ENCODE results near the gene SGPP2.
A peak's percentile ranks its signal among the peaks of the same experiment; 100 is the strongest.

SGPP2 gene

GRCh38 chr2:222499226-222499625 is 74.9 kb downstream of the SGPP2 start:
- H3K9ac ChIP-seq, result no peak overlapping the region
- H3K27ac ChIP-seq, result no peak overlapping the region
- no peak for TF ChIP-seq Cebpa-rat (IDR thresholded peaks at IDR 0.05)
- H3K36me3 ChIP-seq, result no peaks in the 10 kb centered on the region
- no peak overlapping the region for H3K4me2 ChIP-seq
- H3K9me3 ChIP-seq (replicated peaks in 1 of 11), result no peaks in the 10 kb centered on the region
- H3K4me1 ChIP-seq, result no peaks in the 10 kb centered on the region
- no peak overlapping the region for H3K4me3 ChIP-seq
- no peaks in the 10 kb centered on the region for H3K27me3 ChIP-seq
- H4K20me1 ChIP-seq, result no peaks in the 10 kb centered on the region

- no peak overlapping the region for H3K9ac ChIP-seq
- no peaks in the 10 kb centered on the region for H3K27me3 ChIP-seq
- TF ChIP-seq Cebpa-rat (IDR thresholded peaks at IDR 0.05), result no peak
- H3K4me3 ChIP-seq, result no peak overlapping the region
- no peaks in the 10 kb centered on the region for H3K36me3 ChIP-seq
- H3K27ac ChIP-seq, result no peak overlapping the region
- H3K4me2 ChIP-seq, result no peak overlapping the region
- H4K20me1 ChIP-seq, result no peaks in the 10 kb centered on the region
- H3K4me1 ChIP-seq, result no peaks in the 10 kb centered on the region; a peak in 1 of 20 replicates
- H3K9me3 ChIP-seq (replicated peaks in 1 of 11), result no peaks in the 10 kb centered on the region
These were observed 79.8 kb downstream of the SGPP2 start for GRCh38 chr2:222504191-222504590.

- no peak for TF ChIP-seq Cebpa-rat (IDR thresholded peaks at IDR 0.05)
- H3K4me1 ChIP-seq, result no peaks in the 10 kb centered on the region; a peak in 1 of 20 replicates
- no peaks in the 10 kb centered on the region for H3K9me3 ChIP-seq (replicated peaks in 1 of 11)
- no peaks in the 10 kb centered on the region for H4K20me1 ChIP-seq
- 0 out of 22 replicates have a peak overlapping the region, but pooled peaks of 1 of the 11 experiments have one; percentile 0 for H3K4me2 ChIP-seq
- no peak overlapping the region for H3K27ac ChIP-seq
- no peak overlapping the region for H3K4me3 ChIP-seq
- no peaks in the 10 kb centered on the region for H3K36me3 ChIP-seq
- no peak overlapping the region for H3K9ac ChIP-seq
- no peaks in the 10 kb centered on the region for H3K27me3 ChIP-seq
These were observed 80.4 kb downstream of the SGPP2 start for GRCh38 chr2:222504719-222505118.

DNA sequence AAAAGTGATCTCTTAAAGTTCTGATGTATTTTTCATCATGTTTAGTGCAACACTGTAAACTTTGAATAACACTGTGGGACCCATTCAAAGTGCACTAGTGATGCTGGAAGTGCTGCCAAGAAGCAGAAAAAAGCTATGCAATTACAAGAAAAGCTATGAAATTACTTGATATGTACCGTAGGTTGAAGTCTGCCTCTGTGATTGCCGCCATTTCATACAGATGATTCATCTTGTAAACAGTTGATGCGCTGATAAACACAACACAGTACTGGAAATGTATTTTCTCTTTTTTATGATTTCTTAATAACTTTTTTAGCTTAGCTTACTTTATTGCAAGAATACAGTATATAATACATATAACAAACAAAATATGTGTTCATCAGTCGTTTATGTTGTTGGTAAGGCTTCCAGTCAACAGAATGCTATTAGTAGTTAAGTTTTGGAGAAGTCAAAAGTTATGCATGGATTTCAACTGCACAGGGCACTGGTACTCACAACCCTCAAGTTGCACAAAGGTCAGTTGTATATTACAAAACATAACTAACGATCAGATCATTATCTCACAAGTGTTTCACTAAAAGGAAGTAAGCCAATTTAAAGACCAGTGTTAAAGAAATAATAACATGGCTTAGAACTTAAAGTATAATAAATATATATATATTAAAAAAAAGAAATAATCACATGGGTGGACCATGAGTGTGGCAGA is 82.0 kb downstream of the SGPP2 start:
- Histone ChIP-seq H3K4me2 (no peak overlapping the region), H3K9me3 (replicated peaks in 1 of 11) (no peaks in the 10 kb centered on the region), H3K27me3 (no peaks in the 10 kb centered on the region), H3K36me3 (no peaks in the 10 kb centered on the region), H3K4me3 (no peak overlapping the region), H3K9ac (no peak overlapping the region), H3K4me1 (no peaks in the 10 kb centered on the region; a peak in 1 of 20 replicates), H4K20me1 (no peaks in the 10 kb centered on the region), H3K27ac (no peak overlapping the region)
- TF ChIP-seq Cebpa-rat (IDR thresholded peaks at IDR 0.05), result no peak

DNA sequence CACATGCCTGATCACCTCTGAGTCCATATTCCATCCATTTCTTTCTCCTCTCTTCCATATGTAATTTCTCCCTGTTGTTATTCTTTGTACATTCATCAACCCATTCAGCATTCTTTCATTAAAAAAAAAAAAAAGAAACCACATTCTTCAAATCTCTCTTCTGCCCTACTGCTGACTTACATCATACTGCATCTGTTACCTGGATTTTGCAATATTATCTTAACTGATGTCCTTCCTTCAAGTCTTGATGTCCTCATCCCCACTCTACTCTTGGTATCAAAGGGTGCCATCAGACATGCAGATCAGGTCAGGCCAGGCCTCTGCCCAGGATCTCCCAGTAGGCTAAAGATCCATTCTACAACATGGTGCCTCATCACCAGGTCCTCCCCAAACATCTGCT is 90.6 kb downstream of the SGPP2 start:
- no peak overlapping the region for H3K27ac ChIP-seq
- H3K27me3 ChIP-seq, result no peaks in the 10 kb centered on the region
- H3K9me3 ChIP-seq (replicated peaks in 1 of 11), result peaks cover 0 to 15% (median 0%) of the 10 kb centered on the region in 11 experiments; a peak in 4 of 22 replicates
- no peaks in the 10 kb centered on the region for H4K20me1 ChIP-seq
- no peak overlapping the region for H3K9ac ChIP-seq
- H3K4me3 ChIP-seq, result no peak overlapping the region
- H3K4me2 ChIP-seq, result no peak overlapping the region
- TF ChIP-seq Cebpa-rat (IDR thresholded peaks at IDR 0.05), result no peak
- H3K36me3 ChIP-seq, result no peaks in the 10 kb centered on the region
- 0 out of 20 replicates have a peak, but pooled peaks cover 0 to 4% (median 0%) of the 10 kb centered on the region in 10 experiments for H3K4me1 ChIP-seq

DNA sequence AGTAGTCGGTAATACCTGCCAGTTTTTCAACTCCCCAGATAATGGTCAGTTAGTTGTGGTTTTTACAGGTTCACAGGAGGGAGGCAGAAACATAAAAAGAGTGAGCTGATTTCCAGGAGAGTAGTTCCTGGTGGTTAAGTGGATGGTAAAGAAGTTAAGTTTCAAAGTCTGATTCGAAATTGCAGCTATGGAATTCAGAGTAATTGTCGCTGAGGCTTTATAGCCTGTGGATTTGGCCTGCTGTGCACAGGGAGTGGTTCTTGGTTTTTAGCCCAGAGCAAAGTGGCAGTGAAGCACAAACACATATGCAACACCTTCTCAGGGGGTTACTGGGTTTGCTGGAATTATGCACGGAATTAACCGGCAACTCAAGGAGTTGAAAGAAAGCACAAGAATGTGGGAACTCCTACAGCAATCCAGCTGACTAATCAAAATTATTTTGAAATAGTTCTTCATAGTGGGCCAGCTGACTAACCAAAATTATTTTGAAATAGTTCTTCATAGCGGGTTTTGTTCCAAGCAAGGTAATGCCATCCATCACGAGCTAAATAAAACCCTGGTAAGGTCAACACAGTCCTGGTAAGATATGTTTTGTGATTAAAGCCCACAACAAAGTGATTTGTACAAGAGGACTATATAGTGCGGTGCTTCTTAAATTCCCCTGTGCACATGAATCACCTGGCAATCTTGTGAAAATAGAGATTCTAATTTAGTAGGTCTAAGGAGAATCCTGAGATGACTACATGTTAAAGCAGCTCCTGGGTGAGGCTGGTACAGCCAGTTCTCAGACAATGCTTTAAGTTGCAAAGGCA is 94.4 kb downstream of the SGPP2 start:
- TF ChIP-seq Cebpa-rat (IDR thresholded peaks at IDR 0.05), result no peak
- no peaks in the 10 kb centered on the region for H3K27me3 ChIP-seq
- no peaks in the 10 kb centered on the region for H4K20me1 ChIP-seq
- no peak overlapping the region for H3K9ac ChIP-seq
- no peaks in the 10 kb centered on the region for H3K36me3 ChIP-seq
- no peak overlapping the region for H3K27ac ChIP-seq
- H3K9me3 ChIP-seq (replicated peaks in 1 of 11), result no peaks in the 10 kb centered on the region; a peak in 1 of 22 replicates
- H3K4me3 ChIP-seq, result no peak overlapping the region
- H3K4me2 ChIP-seq, result no peak overlapping the region
- 0 out of 20 replicates have a peak, but pooled peaks cover 0 to 4% (median 0%) of the 10 kb centered on the region in 10 experiments for H3K4me1 ChIP-seq

- Histone ChIP-seq H3K4me1 (0 out of 20 replicates have a peak, but pooled peaks cover 0 to 4% (median 0%) of the 10 kb centered on the region in 10 experiments), H3K27ac (no peak overlapping the region), H3K36me3 (no peaks in the 10 kb centered on the region), H4K20me1 (no peaks in the 10 kb centered on the region), H3K9me3 (replicated peaks in 1 of 11) (no peaks in the 10 kb centered on the region; a peak in 1 of 22 replicates), H3K27me3 (no peaks in the 10 kb centered on the region), H3K4me3 (no peak overlapping the region), H3K9ac (no peak overlapping the region), H3K4me2 (no peak overlapping the region)
- TF ChIP-seq Cebpa-rat (IDR thresholded peaks at IDR 0.05), result no peak
These were observed 96.8 kb downstream of the SGPP2 start for GRCh38 chr2:222521099-222521498.

DNA sequence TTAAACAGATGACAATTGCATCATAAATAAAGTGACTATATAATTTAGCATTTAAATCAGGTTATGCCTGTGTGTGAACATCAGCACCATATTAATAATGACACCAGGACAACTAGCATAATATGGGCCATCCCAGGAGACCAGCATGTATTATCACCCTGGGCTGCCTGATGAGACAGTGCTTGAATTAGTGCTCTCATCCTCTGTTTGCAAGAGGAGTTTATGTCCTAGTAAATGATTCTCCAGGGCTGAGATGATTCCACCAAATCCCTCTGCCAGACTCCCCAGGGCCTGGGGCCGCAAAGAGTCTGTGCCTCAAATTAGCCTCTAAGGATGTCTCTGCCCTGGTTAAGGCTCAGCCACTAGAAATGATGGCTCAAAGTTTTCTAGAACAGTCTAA is 97.7 kb downstream of the SGPP2 start:
- no peak for TF ChIP-seq Cebpa-rat (IDR thresholded peaks at IDR 0.05)
- no peak overlapping the region for H3K9ac ChIP-seq
- no peaks in the 10 kb centered on the region for H4K20me1 ChIP-seq
- 0 out of 20 replicates have a peak, but pooled peaks cover 0 to 4% (median 0%) of the 10 kb centered on the region in 10 experiments for H3K4me1 ChIP-seq
- no peaks in the 10 kb centered on the region for H3K27me3 ChIP-seq
- peaks cover 0 to 4% (median 0%) of the 10 kb centered on the region in 11 experiments; a peak in 1 of 22 replicates for H3K9me3 ChIP-seq (replicated peaks in 1 of 11)
- H3K4me2 ChIP-seq, result no peak overlapping the region
- no peak overlapping the region for H3K4me3 ChIP-seq
- no peak overlapping the region for H3K27ac ChIP-seq
- H3K36me3 ChIP-seq, result no peaks in the 10 kb centered on the region

DNA sequence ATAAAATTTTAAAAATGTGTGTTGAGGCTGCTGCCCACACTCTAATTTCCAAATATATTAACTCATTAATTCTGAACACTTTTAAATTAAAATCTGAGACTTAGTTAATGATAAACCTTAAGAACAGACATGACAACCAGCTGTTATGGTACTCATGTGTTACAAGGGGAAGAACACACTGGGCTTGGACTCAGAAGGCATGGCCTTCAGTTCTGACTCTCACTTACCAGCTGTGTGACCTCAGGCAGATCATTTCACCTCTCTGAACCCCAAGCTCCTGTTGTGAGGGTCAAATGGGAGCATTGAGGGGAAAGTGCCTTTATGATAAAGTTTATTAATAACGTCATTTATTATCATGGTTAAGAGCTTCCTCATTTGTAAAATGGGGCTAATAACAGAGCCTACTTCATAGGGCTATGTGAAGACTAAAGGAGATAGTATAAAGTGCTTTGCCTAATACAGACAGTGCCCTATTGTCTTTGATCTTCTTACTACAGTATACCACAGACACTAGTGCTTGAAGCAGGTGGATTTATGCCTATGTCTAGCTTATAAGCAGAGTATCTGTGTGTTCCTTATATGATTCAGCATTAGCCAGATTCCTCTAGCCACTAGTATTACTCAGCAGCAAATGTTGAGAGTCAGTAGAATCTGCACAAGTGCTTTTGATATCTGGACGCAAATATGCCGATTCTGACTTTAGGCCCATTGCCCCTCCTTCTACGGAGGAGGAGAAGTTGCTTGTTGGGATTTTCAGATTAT is 99.6 kb downstream of the SGPP2 start:
- Histone ChIP-seq H3K9me3 (replicated peaks in 1 of 11) (peaks cover 0 to 4% (median 0%) of the 10 kb centered on the region in 11 experiments; a peak in 2 of 22 replicates), H4K20me1 (no peaks in the 10 kb centered on the region), H3K27ac (no peak overlapping the region), H3K27me3 (no peaks in the 10 kb centered on the region), H3K9ac (no peak overlapping the region), H3K4me2 (no peak overlapping the region), H3K4me3 (no peak overlapping the region), H3K4me1 (peaks cover 0 to 8% (median 0%) of the 10 kb centered on the region in 10 experiments; a peak in 4 of 20 replicates), H3K36me3 (no peaks in the 10 kb centered on the region)
- no peak for TF ChIP-seq Cebpa-rat (IDR thresholded peaks at IDR 0.05)

Measured in BLaER1 treated with 17β-estradiol and CSF1 and Interleukin-3, amounts not matched to agents 10 nM and 100 nM (cell line).